GM18867 (cell line): ENCODE results near the gene SGMS1.
"Not testable (repeated sequence)": the region's sequence is repeated elsewhere in the genome, so short reads cannot be mapped to it uniquely, and the experiment has no call there.

Experiments
- ATAC-seq: cut with Tn5 transposase; IDR thresholded peaks from one replicate; pipeline ENCODE4 v1.9.1; 2021; ENCODE audit warnings: mild to moderate bottlenecking, moderate library complexity; ENCODE audit not compliant: unreplicated experiment

The SGMS1 gene

DNA sequence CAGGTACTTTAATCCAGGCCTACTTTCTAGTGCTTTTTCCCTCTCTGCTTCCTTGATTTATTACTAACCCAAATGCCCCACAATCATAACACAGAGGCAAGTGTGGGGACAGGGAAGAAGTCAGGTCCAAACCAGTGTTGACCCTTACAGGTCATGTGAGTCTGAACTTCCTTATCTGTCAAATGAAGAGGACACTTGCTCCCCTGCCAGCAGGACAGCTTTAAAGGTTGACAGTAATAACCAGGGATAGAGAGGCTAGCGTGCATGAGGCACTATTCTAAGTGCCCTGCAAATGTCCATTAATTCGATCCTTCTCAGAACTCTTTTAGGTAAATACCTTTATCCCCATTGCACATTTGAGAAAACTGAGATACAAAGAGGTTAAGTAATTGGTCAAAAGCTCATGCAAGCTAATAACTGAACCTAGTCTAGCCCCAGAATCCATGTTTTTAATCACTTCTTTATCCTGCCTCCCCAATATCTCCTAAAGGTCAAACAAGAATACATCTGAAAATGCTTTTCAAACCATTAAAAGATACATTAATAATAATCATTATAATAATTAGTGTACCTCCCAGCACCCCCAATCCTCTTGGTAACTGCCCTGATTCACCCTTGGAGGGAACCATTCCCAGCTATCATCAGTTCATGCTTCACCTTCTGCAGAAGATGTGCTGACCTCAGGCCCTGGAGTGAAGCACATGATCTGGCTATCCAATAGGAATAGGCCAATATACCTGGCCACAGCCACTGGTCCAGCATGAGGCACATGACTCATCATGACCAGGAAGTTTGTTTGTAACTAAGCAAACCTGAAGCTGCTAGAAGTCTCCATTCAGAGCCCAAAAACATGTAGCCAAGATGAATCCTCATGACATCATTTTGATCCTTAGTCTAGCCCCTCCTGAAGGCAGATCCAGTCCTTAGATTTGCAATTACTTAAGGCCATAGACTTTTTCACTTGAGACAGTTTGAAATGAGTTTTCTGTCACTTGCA lies 40.7 kb downstream of the SGMS1 start:
- no peak for ATAC-seq

DNA sequence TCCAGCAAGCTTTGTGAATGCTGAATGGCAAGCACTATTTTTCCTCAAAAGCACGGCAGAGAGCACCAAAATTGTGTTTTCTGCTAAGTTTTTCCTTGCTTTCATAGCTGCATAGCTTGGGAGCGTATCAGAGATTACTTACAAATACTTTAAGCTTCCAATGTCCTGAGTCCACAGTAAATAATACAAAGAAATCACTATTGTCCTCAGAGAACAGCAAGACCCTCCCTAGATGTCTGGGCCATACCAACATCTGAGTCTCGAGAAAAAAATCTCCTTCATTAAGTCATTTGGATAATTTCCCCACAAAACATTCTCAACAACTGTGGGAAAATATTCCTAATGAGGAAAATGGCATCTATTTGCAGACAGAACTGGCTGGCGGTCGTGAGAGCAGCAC lies 41.7 kb downstream of the SGMS1 start:
- no peak for ATAC-seq

DNA sequence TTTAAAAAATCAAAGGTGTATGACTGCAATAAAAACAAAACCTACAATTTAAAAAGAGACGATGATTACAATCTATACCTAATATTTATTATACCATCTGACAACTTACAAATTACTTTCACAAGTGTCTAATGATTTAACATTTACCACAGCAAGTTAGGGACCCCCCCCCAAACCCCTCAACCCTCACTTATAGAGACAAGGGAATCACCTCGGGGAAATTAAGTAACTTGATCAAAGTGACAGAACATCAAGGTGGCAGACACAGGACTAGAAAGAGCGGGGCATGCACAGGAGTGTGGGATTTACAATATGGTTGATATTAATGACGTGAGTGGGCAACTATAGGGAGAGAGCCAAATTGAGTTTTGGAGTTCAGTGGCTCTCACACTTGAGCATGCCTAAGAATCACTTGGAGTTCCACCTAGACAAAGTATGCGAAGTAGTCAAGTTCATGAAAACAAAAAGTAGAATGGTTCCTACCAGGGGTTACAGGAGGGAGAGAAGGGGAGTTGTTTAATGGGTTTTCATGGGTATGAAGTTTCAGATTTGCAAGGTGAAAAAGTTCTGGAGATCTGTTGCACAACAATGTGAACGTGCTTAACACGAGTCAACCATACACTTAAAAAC lies 43.4 kb downstream of the SGMS1 start:
- no peak for ATAC-seq

DNA sequence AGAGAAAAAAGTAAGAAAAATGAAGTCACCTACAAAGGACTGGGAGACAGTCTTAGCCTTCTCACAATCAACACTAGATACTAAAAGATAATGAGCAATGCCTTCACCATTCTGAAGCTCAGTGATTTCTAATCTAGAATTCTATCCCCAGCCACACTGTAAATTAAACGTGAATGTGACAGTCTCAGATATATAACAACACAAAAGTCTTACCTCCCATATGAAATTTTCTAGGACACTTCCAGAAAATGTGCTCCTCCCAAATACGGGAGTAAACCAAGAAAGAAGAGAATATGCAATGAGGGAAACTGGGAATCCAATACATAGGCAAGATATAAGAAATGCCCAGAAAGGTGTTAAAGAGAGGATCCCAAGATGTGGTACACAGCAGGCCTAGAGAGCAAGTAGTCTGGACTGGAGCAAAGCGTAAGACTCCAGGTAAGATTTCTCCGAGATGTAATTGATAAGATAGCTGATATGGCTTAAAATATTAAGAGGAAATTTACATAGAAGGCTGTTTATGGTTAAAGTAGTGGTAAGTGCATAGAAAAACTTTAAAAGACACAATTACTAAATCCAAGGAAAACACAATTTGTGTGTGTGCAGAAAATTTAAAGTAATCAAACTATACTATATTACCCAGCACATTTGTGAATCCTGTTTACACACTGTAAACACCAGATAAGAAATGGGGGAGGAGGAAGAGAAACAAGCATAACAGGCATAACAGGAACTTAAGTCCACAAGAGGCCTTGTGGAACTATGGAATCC lies 44.1 kb downstream of the SGMS1 start:
- ATAC-seq, result no peak

DNA sequence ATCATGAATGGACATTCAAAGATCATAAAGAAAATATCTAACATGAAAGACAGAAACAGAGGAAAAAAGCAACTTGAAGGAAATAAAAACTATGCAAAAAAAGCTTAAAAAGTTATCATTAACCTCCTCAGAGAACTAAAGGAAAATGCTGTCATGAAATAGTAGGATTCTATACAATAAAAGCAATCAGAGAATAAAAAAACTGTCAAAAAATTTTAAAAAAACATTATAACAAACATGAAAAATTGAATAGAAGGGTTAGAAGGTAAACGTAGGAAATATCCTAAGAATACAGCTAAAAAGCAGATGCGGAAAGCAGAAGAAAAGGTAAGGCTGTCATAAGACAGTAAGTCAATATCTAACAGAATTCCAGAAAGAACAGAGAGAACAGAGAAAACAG lies 44.8 kb downstream of the SGMS1 start:
- no peak for ATAC-seq

DNA sequence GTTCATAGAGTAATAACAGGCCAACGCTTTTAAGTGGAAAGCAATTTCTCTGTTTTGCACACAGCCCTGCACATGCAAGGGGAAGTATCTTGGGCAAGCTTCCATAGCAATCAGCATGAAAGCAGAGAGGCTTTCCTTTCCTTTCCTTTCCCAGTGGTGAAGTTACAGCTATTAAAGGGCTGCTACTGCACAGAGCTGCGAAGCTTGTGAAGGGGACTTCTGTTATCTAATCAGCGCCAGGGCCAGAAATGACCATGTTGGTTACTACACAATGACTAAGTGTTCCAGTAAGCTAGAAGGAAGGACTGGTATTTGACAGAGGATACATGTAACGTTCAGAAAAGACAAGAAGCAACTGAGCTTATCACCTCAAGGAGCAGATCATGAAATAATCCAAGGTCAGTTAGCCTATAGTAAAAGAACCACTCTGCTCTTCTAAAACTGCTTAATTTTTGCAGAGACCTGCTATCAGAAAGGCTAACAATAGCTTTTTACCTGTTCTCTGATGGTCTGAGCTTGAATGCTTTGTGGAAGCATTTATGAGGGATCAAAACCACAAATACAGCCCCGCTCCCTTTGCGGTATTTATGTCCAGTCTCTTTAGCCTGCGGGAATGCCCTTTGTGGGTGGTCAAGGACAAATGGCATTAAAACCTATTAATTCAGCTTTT lies 45.9 kb downstream of the SGMS1 start:
- ATAC-seq, result no peak

DNA sequence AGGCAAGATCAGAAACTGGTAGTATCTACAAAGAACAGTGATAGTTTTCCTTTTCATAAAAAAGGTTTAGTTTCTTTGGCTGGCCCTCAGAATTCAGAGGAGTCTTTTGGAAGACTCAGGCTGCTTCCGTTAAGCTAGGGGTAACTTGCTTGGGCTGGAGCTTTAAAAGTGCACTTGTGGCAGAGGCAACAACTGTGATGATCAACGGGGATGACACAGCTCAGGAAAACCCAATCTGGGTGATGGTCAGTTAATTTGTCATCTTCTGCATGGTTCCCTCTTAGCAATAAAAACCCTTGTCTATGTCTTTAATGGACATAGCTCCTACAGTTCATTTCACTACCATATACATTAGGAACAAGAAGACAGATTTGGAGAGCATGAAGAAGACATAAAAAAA lies 46.7 kb downstream of the SGMS1 start:
- ATAC-seq, result no peak

DNA sequence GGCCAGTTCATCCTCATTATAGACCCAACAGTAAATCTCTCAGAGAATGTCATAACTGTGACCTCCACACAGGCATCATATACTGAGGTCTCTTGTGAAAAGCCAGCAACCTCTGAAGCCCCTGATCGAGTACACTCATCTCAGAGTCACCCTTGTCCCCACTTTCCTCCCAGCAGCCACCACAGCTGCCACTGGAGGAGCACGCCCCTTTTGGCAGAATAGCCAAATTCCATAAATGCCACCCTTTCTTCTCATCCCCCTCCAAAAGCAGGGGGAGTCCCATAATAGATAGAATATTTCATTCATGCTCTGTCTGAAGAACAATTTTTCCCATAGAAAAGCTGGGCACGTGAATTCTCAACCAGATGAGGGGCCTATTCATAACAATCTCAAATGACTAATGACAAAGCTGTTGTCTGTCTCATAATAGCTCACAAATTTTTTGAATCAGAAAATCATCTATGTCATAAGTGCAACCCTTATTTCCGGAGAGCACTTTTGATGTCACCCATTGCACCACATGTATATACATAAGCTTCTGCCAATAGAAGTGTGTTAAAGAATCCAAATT lies 47.4 kb downstream of the SGMS1 start:
- ATAC-seq, result no peak

DNA sequence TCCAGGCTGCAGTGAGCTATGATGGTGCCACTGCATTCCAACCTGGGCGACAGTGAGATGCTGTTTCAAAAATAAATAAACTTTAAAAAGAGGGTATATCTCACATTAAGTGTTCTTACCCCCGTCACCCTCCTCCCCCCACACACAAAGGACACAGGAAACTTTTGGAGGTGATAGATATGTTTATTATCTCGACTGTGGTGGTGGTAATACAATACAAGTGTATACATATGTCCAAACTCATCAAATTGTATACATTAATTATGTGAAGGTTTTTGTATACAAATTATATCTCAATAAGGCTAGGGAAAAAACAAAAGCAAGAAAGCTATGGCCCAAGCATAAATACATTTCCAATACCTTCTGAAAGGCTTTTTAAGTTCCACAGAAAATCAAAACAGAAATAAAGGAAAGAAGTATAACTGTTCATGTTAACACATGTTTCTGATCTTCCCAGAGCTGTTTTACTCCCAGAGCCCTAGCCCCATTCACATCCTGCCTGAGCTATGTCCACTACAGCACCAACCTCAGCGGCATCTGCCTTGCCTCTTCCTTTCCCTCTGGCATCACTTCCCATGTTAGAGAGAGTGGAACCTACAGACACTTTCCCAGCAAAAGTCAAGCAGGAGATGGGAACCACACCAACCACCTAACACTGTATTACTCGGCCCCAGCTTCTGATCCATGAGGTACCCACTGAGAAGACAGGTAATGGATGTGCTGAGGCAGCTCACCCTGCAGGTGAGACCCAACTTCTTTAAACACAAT lies 48.1 kb downstream of the SGMS1 start:
- ATAC-seq, result no peak

DNA sequence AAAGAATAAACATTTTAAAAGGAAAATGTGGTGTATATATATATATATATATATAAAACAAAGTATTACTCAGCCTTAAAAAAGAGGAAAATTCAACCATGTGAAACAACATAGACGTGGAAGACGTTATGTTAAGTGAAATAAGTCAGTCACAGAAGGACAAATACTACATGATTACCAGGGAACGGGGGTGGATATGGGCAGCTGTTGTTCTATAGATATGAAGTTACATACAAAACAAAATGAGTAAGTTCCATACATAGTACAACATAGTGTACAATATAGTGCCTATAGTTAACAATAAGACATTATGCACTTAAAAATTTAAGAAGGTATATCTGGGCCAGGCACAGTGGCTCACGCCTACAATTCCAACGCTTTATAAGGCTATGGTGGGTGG lies 48.8 kb downstream of the SGMS1 start:
- ATAC-seq, result no peak

DNA sequence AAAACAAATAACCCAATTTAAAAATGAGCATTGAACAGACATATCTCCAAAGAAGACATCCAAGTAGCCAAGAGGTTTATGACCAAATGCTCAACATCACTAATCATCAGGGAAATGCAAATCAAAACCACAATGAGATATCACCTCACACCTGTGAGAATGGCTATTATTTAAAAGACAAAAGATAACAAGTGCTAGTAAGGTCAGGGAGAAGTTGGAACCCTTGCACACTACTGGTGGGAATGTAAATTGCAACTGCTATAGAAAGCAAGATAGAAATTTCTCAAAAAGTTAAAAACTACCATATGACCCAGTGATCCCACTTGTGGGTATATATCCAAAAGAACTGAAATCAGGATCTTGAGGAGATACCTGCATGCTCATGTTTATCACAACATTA lies 49.5 kb downstream of the SGMS1 start:
- ATAC-seq, result no peak

DNA sequence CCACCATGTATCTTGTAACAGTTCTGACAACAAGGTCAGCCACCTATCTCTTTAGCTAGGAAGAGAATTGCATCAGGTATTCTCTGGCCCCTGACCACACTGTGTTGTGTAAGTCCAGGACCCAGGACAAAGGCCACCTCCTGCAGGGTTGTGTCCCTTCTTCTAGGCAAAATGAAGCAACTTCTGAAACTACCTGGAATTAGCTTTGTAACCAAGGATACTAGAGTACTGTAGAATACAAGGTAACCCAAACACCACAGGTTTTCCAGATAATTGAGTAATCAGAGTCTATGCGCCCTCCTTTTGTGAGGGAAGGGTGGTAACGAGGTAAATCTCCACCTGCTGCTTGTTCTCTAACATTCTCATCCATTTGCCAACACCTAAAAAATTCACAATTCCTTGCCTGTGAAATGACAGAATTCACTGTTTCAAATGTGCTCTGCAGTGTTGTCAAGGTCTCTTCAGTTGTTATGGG lies 51.7 kb downstream of the SGMS1 start:
- ATAC-seq, result no peak

DNA sequence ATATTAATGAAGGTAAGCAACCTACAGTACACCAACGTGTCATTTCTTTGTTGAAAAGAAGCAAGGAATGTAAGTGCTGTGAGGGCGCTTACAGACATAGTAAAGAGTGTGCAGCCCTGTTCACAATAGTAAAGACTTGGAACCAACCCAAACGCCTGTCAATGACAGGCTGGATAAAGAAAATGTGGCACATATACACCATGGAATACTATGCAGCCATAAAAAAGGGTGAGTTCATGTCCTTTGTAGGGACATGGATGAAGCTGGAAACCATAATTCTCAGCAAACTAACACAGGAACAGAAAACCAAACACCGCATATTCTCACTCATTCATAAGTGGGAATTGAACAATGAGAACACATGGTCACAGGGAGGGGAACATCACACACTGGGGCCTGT lies 55.0 kb downstream of the SGMS1 start:
- not testable (repeated sequence) for ATAC-seq

DNA sequence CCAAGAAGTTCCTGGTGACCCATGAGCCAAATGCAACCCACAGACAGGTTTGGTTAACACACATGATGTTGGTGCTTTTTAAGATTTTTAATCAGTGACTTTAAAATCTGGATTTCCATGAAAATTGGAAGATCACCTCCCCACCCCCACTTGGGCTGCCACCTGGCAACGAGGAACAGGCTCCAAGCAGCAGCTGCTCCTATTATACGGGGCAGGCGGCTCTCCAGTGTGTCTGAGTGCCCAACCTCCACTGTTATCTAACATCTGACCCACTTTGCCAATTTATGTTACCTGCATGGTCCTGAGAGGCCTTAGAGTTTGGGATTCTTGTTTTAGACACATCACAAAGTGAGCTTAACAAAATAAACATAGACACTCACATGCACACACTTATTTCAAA lies 56.4 kb downstream of the SGMS1 start:
- no peak for ATAC-seq

DNA sequence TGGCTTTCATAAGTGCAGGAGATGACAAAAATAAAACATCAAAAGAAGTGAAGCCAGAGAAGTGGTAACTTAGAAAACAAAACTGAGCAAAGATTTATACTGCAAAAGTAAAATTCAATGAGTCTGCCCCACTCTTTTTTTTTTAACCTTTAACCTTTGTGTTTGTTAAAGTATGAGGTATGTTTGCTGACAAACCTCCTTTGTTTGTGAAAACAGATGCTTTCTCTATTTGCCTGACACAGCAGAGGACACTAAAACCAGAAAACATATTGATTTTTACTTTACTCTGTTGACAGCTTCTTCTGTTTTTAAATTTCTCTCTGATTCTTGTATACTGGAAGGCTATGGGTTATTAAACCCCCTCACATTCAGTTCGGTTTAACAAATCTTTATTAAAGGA lies 57.6 kb downstream of the SGMS1 start:
- ATAC-seq, result no peak

DNA sequence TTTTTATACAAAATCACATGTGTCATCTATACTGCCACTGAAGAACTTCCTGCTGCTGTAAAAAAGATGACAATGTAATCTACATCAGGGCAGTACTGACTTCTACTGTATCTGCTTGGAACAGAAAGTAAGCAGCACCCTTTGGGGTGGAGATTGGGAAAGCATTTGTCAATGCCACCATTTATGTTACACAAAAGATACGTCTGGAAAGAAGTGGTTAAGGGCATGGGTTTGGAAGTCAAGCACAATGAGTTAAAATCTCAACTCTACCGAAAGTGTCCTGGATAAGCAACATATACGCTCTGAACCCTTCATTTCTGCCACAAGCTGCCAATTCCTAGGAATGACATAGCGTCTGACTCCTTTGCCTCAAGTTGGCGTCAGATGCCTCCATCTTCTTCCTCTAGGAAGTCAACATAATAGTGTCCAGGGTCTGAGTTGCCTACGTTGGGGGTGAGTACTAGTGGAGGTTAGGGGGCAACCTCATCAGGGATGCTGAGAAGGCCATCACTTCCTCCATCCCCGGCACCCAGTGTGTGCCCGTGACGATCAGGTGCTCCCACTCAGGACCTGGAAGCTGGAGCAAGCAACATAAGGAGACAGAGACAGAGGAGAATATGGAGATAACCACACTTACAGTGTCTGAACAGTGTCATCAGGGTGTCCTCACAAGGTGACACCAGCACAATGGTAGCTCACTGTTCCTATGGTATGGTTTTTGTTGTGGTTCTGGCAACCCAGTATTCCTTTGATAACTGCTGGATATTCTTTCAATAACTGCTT lies 58.3 kb downstream of the SGMS1 start:
- ATAC-seq, result no peak

DNA sequence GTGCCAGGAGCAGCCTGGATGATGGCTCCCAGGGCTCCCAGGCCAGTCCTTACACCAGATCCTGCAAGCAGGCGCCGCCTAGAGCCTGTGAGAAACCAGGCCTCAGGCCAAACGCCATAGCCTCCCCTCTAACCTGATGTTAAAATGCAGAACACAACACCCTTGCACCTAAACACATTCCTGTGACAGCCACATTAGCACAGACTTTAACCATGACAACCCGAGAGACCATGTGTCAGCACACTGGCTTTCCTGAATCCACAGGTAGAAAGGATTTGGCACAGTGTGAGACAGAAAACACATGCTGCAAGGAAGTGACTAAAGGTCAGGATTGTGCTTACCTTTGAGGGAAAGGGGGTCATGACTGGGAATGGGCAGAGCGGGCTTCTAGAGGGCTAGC lies 59.9 kb downstream of the SGMS1 start:
- no peak for ATAC-seq

DNA sequence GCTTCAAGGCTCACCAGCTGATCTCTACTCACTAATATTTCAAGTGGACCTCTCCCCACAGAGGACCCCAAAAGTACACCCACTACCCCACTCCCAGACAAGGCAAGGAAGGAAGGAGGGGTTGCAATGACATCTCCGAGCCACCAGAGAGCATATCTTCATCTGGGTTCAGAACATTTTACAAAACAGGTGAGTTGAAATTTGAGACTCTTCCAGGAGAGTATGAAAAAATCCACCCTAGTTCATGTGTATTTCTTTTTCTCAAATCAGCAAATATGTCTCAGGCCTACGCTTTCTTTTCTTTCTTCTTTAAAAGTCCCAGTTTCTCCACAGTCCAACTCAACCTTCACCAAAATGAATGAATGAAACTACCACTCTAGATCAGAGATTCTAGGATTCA lies 61.9 kb downstream of the SGMS1 start:
- ATAC-seq, result no peak

DNA sequence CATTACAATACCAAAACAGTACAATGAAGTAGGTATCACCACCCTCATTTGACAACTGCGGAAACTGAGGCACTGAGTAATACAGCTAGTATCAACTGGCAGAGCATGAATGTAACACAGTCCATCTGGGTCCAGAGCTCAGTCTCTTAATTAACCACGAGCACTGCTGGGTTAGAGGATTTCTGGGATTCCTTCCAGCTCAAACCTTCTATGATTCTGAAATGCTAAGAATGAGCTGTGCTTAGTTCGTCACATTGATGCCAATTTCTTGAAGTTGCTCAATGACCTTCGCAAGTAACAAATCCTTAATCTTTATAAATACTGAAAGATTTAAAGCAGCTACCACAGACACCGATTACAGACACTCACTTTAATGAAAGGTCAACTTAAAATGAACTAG lies 62.5 kb downstream of the SGMS1 start:
- no peak for ATAC-seq
